Measurements from ENCODE around the gene DNM3.

Gene DNM3

DNA sequence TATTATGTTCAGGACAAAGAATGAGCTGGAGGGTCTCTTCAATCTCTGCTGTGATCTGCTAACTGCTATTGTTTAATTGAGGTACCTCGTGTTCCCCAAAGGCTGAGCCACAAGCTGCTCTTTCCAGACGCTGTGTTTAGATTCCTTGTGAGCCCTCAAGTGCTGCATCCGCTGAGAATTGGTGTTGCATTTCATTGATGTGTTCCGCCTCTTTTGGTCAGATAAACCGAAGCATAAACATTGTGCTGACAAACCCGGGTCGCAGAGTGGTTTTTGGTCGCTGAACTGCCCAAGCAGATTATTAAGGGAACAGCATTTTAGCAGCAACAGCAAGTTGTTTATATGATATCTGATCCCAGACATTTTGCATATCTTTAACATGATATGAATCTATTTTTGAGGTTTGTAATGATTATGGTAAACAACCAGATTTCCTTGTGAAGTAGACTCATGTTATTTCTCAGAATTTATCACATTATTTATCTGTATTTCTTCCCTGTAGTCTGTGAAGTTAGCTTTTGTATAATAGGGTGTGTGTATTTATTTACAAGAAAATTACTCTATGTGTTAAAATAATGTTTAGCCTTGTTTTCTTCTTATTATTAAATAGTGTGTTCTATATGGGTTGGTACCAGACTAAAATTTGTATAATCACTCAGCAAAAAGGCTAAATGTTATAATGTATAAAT is 362.0 kb downstream of the DNM3 start:
- DNase-seq = peak; percentile 19
- in situ Hi-C loops (cut with HindIII; ENCODE audit: low pct_ligation_motif_present, low sequenced_read_pairs) = no loop called here
- no peak for TF ChIP-seq CTCF (IDR thresholded peaks at IDR 0.05; ENCODE audit: low read depth, low read length, missing control alignments)

GRCh38 chr1:172203902-172204301 is 362.6 kb downstream of the DNM3 start:
- no peak for DNase-seq
- Histone ChIP-seq H3K4me3 (ENCODE audit: low read depth, low read length) (no peak overlapping the region), H3K36me3 (replicated peaks) (no peaks in the 10 kb centered on the region), H3K27me3 (replicated peaks) (no peaks in the 10 kb centered on the region), H3K27ac (no peak overlapping the region)
- no peak for TF ChIP-seq CTCF (IDR thresholded peaks at IDR 0.05; ENCODE audit: low read depth, low read length, missing control alignments)
- in situ Hi-C loops (cut with HindIII; ENCODE audit: low pct_ligation_motif_present, low sequenced_read_pairs) = no loop called here

More for the DNA sequence above, 362.0 kb downstream of the DNM3 start:
- no peaks in the 10 kb centered on the region for H3K36me3 ChIP-seq (replicated peaks)
- H3K27me3 ChIP-seq (replicated peaks) = no peaks in the 10 kb centered on the region
- H3K27ac ChIP-seq = no peak overlapping the region
- H3K4me3 ChIP-seq (ENCODE audit: low read depth, low read length) = no peak overlapping the region

GRCh38 chr1:172206256-172206655 is 365.0 kb downstream of the DNM3 start:
- TF ChIP-seq CTCF (IDR thresholded peaks at IDR 0.05; ENCODE audit: low read depth, low read length, missing control alignments) = no peak
- Histone ChIP-seq H3K36me3 (replicated peaks) (no peaks in the 10 kb centered on the region), H3K27me3 (replicated peaks) (no peaks in the 10 kb centered on the region), H3K4me3 (ENCODE audit: low read depth, low read length) (no peak overlapping the region), H3K27ac (no peak overlapping the region)
- no peak for DNase-seq
- in situ Hi-C loops (cut with HindIII; ENCODE audit: low pct_ligation_motif_present, low sequenced_read_pairs) = no loop called here

- no peak for DNase-seq
Measured at GRCh38 chr1:172208635-172209034, 367.3 kb downstream of the DNM3 start.

DNA sequence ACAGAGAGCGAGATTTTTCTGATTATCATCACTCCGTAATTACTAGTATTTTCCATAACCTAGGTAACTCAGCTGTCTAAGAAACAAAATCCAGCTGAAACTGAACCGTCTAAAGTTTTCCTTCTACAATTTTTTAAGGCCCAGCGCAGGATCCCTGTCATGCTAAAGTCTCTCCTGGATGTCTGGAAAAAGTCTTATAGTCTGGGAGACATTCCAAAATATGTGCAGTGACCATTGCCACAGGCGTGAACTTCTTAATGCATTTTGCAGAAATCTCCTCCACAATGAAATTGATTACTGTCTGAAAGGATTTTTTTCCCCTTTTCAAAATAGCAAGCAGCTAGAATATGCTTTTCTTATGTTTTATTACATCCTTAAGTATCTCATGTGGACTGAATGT is 369.9 kb downstream of the DNM3 start:
- Histone ChIP-seq H3K27ac (no peak overlapping the region), H3K4me3 (ENCODE audit: low read depth, low read length) (no peak overlapping the region), H3K36me3 (replicated peaks) (no peaks in the 10 kb centered on the region), H3K27me3 (replicated peaks) (no peaks in the 10 kb centered on the region)
- in situ Hi-C loops (cut with HindIII; ENCODE audit: low pct_ligation_motif_present, low sequenced_read_pairs) = no loop called here
- DNase-seq = no peak
- TF ChIP-seq CTCF (IDR thresholded peaks at IDR 0.05; ENCODE audit: low read depth, low read length, missing control alignments) = no peak

More at GRCh38 chr1:172208635-172209034, 367.3 kb downstream of the DNM3 start:
- TF ChIP-seq CTCF (IDR thresholded peaks at IDR 0.05; ENCODE audit: low read depth, low read length, missing control alignments) = no peak
- H3K27me3 ChIP-seq (replicated peaks) = no peaks in the 10 kb centered on the region
- in situ Hi-C loops (cut with HindIII; ENCODE audit: low pct_ligation_motif_present, low sequenced_read_pairs) = no loop called here
- H3K4me3 ChIP-seq (ENCODE audit: low read depth, low read length) = no peak overlapping the region
- H3K27ac ChIP-seq = no peak overlapping the region
- no peaks in the 10 kb centered on the region for H3K36me3 ChIP-seq (replicated peaks)

- TF ChIP-seq CTCF (IDR thresholded peaks at IDR 0.05; ENCODE audit: low read depth, low read length, missing control alignments) = no peak
- Histone ChIP-seq H3K27ac (no peak overlapping the region), H3K27me3 (replicated peaks) (no peaks in the 10 kb centered on the region), H3K36me3 (replicated peaks) (no peaks in the 10 kb centered on the region), H3K4me3 (ENCODE audit: low read depth, low read length) (no peak overlapping the region)
- in situ Hi-C loops (cut with HindIII; ENCODE audit: low pct_ligation_motif_present, low sequenced_read_pairs) = no loop called here
- no peak for DNase-seq
Measured at GRCh38 chr1:172212124-172212523, 370.8 kb downstream of the DNM3 start.

Measured in brain microvascular endothelial cell (primary cell).